HepG2 (cell line): ENCODE measurements around the gene PSENEN. TPM values are rescaled to one million over a fixed set of nuclear protein-coding genes. Genes with fewer than 3 reads are reported as not detected.
A peak's percentile ranks its signal among the peaks of the same experiment; 100 is the strongest.

ENCODE experiments used
- ASH2L ChIP-seq: fragments of 300-600, 200-600 bp; sonication (generic); IDR thresholded peaks from 2 replicates; pipeline ENCODE4 v1.7.0; 2017; ENCODE audit warnings: low read depth, mild to moderate bottlenecking, moderate library complexity, mixed read lengths, low read length; ENCODE audit not compliant: insufficient read length
- GABPA ChIP-seq, 2 experiments: IDR thresholded peaks; 2 replicates each; pipeline ENCODE4 v1.6.1; 2011 to 2016; ENCODE audit warnings: low read depth in 2 of 2, low read length in 1 of 2, missing biosample characterization in 1 of 2, missing genetic modification characterization in 1 of 2
- IKZF4 ChIP-seq: sonication (generic); formaldehyde crosslinking; IDR thresholded peaks from 2 replicates; pipeline ENCODE4 v1.5.1; 2020; ENCODE audit warnings: borderline replicate concordance, mild to moderate bottlenecking, low read depth, missing genetic modification reagents; ENCODE audit errors: not compliant biosample characterization
- MED8 ChIP-seq: sonication (generic); formaldehyde crosslinking; IDR thresholded peaks from 2 replicates; pipeline ENCODE4 v1.8.1; 2023; ENCODE audit warnings: mild to moderate bottlenecking, missing genetic modification reagents; ENCODE audit not compliant: insufficient replicate concordance
- MIXL1 ChIP-seq: IDR thresholded peaks from 2 replicates; pipeline ENCODE4 v1.6.1; 2016
- NR2F1 ChIP-seq, 2 experiments: fragments of 450-650 bp in 1 of 2; formaldehyde crosslinking in 1 of 2; IDR thresholded peaks; 2 replicates each; pipeline versions ENCODE4 v1.5.0 to v1.6.1; 2016 to 2020; ENCODE audit warnings: mild to moderate bottlenecking in 1 of 2, missing compliant biosample characterization in 1 of 2, missing genetic modification reagents in 1 of 2, moderate library complexity in 1 of 2
- NR2F2 ChIP-seq: IDR thresholded peaks from 2 replicates; pipeline ENCODE4 v1.6.1; 2012; ENCODE audit warnings: low read depth, inconsistent platforms, borderline replicate concordance
- PAWR ChIP-seq: sonication (generic); formaldehyde crosslinking; IDR thresholded peaks from 2 replicates; pipeline ENCODE4 v1.4.0; 2020; ENCODE audit warnings: missing genetic modification reagents, mild to moderate bottlenecking, borderline replicate concordance
- RXRA ChIP-seq: sonication (generic); formaldehyde crosslinking; IDR thresholded peaks from 2 replicates; pipeline ENCODE4 v1.5.1; 2020; ENCODE audit warnings: missing genetic modification reagents
- TEAD3 ChIP-seq: optimal IDR thresholded peaks from 2 replicates; pipeline ENCODE3; 2016; ENCODE audit warnings: borderline replicate concordance
- XRCC5 ChIP-seq: fragments of 200-400 bp; formaldehyde crosslinking; optimal IDR thresholded peaks from 2 replicates; pipeline ENCODE3; 2017; ENCODE audit warnings: mild to moderate bottlenecking, low read length
- ZFP62 ChIP-seq: sonication (generic); formaldehyde crosslinking; IDR thresholded peaks from 2 replicates; pipeline ENCODE4 v1.4.0; 2020; ENCODE audit warnings: missing genetic modification reagents
- ZFX ChIP-seq: sonication (generic); formaldehyde crosslinking; IDR thresholded peaks from 2 replicates; pipeline ENCODE4 v1.4.0; 2020; ENCODE audit warnings: mild to moderate bottlenecking, low read depth, missing genetic modification reagents, moderate library complexity
- ZNF20 ChIP-seq: sonication (generic); formaldehyde crosslinking; IDR thresholded peaks from 2 replicates; pipeline ENCODE4 v1.4.0; 2020; ENCODE audit warnings: mild to moderate bottlenecking, moderate library complexity, missing genetic modification reagents
- ZNF3 ChIP-seq: IDR thresholded peaks from 2 replicates; pipeline ENCODE4 v1.7.0; 2017; ENCODE audit warnings: inconsistent platforms
- ZNF564 ChIP-seq: sonication (generic); formaldehyde crosslinking; IDR thresholded peaks from 2 replicates; pipeline ENCODE4 v1.8.1; 2023; ENCODE audit warnings: mild to moderate bottlenecking, missing genetic modification reagents
- ZNF75D ChIP-seq: sonication (generic); formaldehyde crosslinking; IDR thresholded peaks from 2 replicates; pipeline ENCODE4 v1.8.1; 2023; ENCODE audit warnings: missing genetic modification reagents, mild to moderate bottlenecking, borderline replicate concordance
- ZNF761 ChIP-seq: sonication (generic); formaldehyde crosslinking; conservative IDR thresholded peaks from 2 replicates; pipeline ENCODE4 v1.4.0; 2020; ENCODE audit warnings: mild to moderate bottlenecking, missing genetic modification reagents
- polyA plus RNA-seq, 8 experiments: library from polyadenylated mRNA; depleted of rRNA in 3 of 8; stranded (reverse) in 7 of 8; unstranded in 1 of 8; fragments of >200 nt; fragmentation: Illumina TruSeq in 4 of 8; extraction: Trizol in 4 of 8; gene quantifications; 2 replicates each; pipeline versions ENCODE4 v1.2.1 to v1.2.3, GENCODE V29; 2011 to 2016; ENCODE audit warnings: low read depth in 4 of 8, missing spikeins in 1 of 8, mixed read lengths in 1 of 8; ENCODE audit not compliant: insufficient read depth in 1 of 8
- total RNA-seq, 5 experiments: library from RNA; depleted of rRNA; stranded (reverse); fragments of >200 nt; fragmentation: Illumina TruSeq; extraction: Trizol; gene quantifications; 2 replicates each; pipeline ENCODE4 v1.2.3, GENCODE V29; 2016; ENCODE audit warnings: low read depth in 1 of 5
- TF ChIP-seq, protein P1 (sequence below): sonication (generic); formaldehyde crosslinking; IDR thresholded peaks from 2 replicates; pipeline ENCODE4 v1.4.0; 2020; ENCODE audit warnings: missing genetic modification reagents
- TF ChIP-seq, protein P2 (sequence below): sonication (generic); formaldehyde crosslinking; IDR thresholded peaks from 2 replicates; pipeline ENCODE4 v1.4.0; 2020; ENCODE audit warnings: missing genetic modification reagents
- TF ChIP-seq, protein P3 (sequence below): IDR thresholded peaks from 2 replicates; pipeline ENCODE4 v1.6.1; 2016; ENCODE audit warnings: control low read depth

PSENEN gene
- total and polyA plus RNA-seq, 2 of the 13 experiments (the other 11 are each of a cell fraction or from before 2014, with no cell fraction given), result 16.9 to 34.2 TPM

DNA sequence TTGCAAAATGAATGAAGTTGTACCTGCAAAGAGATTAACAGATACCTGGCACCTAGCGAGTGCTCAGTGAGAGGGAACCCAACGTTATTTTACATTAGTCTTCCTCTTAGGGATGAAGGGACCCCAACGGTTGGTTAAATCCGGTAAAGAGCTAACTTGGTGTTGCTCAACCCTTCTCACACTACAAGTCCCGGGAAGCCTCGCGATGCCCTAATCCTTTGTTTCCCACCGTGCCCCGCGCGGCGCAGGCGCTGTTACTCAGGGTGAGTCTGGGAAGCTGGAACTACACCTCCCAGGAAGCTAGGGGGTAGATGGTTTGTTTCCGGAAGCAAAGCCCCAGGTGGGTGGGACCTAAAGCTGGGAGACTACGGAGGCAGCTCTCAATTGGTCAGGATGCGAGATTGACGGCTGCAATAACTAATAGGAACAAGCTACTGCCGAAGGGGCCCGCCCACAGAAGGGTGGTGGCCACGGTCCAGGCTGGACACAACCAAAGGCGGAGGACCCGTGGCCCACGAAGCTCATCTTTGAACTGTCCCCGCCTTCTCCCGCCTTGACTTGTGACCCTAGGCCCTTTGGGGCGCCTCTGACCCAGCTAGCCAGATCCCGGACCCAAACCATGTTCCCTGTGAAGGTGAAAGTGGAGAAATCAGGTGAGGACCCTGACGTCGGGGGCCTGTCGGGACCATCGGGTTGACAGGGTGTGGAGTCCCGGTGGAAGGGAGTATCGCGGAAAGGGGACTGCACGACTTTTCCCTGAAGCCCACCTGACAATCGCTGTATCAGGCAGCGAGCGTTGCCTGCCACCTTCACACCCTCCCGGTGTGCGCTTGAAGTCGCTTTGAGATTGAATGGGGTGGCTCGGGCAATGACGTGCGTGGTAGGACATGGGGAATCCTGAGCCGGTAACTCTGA, 2.9 kb downstream of the PSENEN start, which contains the start of gene LIN37 (continued):
- TF ChIP-seq, protein P1, sequence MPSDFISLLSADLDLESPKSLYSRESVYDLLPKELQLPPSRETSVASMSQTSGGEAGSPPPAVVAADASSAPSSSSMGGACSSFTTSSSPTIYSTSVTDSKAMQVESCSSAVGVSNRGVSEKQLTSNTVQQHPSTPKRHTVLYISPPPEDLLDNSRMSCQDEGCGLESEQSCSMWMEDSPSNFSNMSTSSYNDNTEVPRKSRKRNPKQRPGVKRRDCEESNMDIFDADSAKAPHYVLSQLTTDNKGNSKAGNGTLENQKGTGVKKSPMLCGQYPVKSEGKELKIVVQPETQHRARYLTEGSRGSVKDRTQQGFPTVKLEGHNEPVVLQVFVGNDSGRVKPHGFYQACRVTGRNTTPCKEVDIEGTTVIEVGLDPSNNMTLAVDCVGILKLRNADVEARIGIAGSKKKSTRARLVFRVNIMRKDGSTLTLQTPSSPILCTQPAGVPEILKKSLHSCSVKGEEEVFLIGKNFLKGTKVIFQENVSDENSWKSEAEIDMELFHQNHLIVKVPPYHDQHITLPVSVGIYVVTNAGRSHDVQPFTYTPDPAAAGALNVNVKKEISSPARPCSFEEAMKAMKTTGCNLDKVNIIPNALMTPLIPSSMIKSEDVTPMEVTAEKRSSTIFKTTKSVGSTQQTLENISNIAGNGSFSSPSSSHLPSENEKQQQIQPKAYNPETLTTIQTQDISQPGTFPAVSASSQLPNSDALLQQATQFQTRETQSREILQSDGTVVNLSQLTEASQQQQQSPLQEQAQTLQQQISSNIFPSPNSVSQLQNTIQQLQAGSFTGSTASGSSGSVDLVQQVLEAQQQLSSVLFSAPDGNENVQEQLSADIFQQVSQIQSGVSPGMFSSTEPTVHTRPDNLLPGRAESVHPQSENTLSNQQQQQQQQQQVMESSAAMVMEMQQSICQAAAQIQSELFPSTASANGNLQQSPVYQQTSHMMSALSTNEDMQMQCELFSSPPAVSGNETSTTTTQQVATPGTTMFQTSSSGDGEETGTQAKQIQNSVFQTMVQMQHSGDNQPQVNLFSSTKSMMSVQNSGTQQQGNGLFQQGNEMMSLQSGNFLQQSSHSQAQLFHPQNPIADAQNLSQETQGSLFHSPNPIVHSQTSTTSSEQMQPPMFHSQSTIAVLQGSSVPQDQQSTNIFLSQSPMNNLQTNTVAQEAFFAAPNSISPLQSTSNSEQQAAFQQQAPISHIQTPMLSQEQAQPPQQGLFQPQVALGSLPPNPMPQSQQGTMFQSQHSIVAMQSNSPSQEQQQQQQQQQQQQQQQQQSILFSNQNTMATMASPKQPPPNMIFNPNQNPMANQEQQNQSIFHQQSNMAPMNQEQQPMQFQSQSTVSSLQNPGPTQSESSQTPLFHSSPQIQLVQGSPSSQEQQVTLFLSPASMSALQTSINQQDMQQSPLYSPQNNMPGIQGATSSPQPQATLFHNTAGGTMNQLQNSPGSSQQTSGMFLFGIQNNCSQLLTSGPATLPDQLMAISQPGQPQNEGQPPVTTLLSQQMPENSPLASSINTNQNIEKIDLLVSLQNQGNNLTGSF (CRISPR knock-in tag), result no peak
- TF ChIP-seq ZFX (CRISPR knock-in tag) (peak; percentile 94), TEAD3 (CRISPR knock-in tag) (no peak), ZNF3 (no peak), ZNF20 (no peak), XRCC5 (peak; percentile 79), ZNF564 (CRISPR knock-in tag) (no peak), RXRA (CRISPR knock-in tag) (no peak; the same call in 1 of the 2 replicates), GABPA (IDR thresholded peaks at IDR 0.05; ENCODE audit: low read depth, low read length) (peak; percentile 77), GABPA (CRISPR knock-in tag; IDR thresholded peaks at IDR 0.05; ENCODE audit: low read depth) (peak; percentile 97), ZNF761 (CRISPR knock-in tag) (0 out of 2 replicates have a peak, but pooled peaks have one; percentile 58), NR2F2 (peak; percentile 74; the same call in 1 of the 2 replicates), ASH2L (peak; percentile 61), PAWR (CRISPR knock-in tag) (no peak), ZNF75D (no peak), ZFP62 (CRISPR knock-in tag) (no peak), MIXL1 (CRISPR knock-in tag) (peak; percentile 71; the same call in 1 of the 2 replicates), MED8 (CRISPR knock-in tag) (no peak), NR2F1 (CRISPR knock-in tag; IDR thresholded peaks at IDR 0.05) (peak; percentile 66 to 68; a peak in 3 of 4 replicates), IKZF4 (CRISPR knock-in tag) (no peak)
- TF ChIP-seq, protein P2, sequence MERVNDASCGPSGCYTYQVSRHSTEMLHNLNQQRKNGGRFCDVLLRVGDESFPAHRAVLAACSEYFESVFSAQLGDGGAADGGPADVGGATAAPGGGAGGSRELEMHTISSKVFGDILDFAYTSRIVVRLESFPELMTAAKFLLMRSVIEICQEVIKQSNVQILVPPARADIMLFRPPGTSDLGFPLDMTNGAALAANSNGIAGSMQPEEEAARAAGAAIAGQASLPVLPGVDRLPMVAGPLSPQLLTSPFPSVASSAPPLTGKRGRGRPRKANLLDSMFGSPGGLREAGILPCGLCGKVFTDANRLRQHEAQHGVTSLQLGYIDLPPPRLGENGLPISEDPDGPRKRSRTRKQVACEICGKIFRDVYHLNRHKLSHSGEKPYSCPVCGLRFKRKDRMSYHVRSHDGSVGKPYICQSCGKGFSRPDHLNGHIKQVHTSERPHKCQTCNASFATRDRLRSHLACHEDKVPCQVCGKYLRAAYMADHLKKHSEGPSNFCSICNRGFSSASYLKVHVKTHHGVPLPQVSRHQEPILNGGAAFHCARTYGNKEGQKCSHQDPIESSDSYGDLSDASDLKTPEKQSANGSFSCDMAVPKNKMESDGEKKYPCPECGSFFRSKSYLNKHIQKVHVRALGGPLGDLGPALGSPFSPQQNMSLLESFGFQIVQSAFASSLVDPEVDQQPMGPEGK (CRISPR knock-in tag), result no peak
- TF ChIP-seq, protein P3, sequence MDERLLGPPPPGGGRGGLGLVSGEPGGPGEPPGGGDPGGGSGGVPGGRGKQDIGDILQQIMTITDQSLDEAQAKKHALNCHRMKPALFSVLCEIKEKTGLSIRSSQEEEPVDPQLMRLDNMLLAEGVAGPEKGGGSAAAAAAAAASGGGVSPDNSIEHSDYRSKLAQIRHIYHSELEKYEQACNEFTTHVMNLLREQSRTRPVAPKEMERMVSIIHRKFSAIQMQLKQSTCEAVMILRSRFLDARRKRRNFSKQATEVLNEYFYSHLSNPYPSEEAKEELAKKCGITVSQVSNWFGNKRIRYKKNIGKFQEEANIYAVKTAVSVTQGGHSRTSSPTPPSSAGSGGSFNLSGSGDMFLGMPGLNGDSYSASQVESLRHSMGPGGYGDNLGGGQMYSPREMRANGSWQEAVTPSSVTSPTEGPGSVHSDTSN, result peak; percentile 98
